NCI-H774 (cell line): ENCODE results near the gene CRB1.
A peak's percentile ranks its signal among the peaks of the same experiment; 100 is the strongest.

Source experiments
- DNase-seq: peaks from one replicate; lab custom pipeline; 2025; lab: John Stamatoyannopoulos, UW

The CRB1 gene

DNA sequence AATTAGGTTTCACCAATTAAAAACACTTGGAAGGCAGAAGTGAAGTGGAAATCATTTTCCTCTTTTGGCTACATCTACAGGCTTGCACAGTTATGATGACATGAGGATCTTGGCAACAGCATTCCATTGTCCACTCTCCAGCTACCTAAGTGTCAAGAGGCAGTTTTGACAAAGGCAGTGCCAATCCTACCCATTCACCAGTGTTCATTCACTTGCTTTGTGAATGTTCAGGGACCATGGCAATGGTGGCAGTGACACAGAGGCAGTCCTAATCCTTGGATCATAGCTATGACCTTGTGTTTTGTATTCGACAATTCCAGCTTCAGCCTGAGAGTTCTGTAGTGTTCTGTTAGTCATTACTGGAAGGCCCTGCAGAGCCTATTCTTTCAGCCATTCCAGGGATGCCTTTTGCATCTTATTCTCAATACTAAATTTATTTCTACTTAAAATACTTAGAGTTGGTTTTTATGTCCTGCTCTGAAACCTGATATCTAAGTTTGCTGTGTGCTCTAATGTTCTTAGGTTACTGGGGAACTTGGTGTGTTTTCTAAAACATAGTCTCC, 36.7 kb downstream of the CRB1 start:
- DNase-seq: no peak

DNA sequence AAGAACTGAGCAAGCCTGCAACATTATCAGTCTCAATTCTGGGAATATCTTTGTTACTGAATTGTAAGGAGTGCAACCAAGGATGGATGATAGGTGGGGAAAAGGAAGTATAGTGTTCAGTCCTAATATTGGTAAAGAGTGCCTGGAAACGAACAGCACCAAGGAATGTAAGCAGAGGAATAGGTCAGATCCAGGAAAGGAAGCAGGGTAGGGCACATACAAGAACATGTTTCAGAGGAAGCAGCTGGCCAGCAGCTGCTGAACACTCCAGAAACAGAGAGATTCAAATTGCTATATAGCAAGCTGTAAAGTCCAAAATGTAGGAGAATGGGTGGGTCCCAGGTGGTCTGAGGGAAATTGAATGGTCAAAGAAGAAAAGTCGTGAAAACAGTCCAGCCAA, 37.9 kb downstream of the CRB1 start:
- DNase-seq: peak; percentile 20

DNA sequence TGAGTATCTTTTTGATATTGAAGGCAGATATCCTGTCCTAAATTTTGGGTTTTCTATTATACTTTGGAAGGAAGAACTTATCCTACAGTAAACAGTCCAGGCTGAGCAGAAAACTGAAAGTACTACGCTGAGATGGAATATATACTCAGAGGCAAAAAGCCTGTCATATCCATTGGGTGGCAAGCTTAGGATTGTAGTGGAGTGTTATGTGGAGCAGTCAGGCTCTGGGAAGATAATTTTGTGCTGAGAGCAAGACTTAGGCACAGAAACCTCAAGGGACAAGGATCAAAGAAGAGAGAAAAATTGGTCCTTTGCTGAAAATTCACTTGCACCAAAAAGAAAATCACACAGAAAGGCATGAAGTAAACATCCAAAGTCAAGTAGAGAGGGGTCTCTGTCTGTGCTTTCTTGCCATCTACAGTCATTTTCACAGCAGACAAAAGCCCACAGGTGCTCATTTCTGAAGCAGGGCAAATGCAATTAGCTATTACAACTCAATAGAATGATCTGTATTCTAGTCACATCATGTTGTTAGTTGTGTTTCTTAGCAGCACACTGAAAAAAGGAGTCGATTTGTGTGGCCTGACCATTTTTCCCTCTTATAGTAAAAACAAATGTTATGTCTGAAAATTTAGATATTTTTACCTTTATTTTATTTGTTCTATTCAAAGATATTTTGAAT, 38.5 kb downstream of the CRB1 start:
- peak; percentile 56 for DNase-seq

DNA sequence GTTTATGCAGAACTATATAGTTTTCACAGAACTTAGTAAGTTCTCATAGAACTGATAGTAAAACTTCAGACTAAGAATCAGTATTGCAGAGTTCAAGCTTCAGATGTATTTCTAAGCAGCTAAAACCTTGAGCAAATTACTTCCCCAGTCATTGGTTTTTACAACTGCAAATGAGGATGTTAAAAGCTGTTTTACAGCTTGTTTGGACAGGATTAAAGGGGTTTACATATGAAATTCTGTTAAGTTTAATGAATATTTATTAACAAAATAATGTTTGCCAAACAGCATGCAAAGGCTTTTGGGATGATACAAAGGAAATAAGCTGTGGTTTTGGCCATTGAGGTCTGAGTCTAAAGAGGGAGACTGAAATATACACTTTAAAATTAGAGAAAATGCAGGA, 39.1 kb downstream of the CRB1 start:
- DNase-seq: no peak

DNA sequence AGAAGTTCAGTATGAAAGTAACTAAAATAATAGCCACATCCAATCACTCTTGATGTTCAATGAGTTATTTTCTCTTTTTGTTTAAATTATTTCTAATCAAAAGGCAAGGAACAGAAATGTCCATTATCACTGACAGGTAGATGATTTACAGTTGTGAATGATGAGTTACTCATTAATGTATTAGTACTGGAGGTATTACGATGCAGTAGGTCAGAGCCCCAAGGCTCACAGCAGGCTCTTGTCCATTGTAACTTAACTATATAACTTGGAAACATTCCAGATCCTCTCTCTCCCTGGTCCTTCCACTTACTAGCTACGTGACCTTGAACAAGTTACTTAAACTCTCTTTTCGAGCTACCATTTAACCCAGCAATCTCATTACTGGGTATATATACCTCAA, 39.5 kb downstream of the CRB1 start:
- DNase-seq: no peak

DNA sequence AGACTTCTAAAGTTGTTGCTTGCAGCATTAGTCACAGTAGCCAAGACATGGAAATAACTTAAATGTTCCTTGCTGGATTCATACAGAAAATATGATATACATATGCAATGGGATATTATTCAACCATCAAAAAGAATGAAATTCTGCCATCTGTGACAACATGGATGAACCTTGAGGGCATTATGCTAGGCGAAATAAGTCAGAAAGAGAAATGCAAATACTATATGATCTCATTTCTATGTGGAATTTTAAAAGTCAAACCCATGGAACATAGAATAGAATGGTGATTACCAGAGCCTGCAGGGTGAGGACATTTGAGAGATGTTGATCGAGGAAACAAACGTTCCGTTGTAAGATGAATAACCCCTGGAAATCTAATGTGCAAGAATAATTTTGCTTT, 43.0 kb downstream of the CRB1 start:
- no peak for DNase-seq

DNA sequence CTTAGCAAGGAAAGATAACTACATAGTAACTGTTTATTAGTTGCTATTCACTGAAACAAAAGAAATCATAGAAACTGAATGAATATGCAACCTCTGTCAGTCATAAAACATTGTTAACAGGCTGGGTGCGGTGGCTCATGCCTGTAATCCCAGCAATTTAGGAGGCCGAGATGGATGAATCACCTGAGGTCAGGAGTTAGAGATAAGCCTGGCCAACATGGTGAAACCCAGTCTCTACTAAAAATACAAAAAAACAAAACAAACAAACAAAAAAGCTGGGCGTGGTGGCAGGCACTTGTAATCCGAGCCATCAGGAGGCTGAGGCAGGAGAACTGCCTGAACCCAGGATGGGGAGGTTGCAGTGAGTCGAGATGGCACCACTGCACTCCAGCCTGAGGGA, 44.1 kb downstream of the CRB1 start:
- no peak for DNase-seq

DNA sequence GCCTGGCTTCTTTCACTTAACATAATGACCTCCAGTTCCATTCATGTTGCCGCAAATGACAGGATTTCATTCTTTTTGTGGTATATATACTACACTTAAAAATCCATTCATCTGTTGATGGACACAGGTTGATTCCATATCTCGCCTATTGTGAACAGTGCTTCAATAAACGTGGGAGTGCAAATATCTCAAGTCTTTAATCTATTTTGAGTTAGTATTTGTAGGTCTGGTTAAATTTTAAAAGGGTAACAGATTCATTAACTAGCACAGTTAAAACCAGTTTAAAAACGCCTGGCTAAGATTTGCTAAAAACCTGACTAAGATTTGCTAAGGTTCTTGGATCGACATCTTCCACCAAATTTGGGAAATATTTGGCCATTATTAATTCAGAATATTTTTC, 45.7 kb downstream of the CRB1 start:
- no peak for DNase-seq

DNA sequence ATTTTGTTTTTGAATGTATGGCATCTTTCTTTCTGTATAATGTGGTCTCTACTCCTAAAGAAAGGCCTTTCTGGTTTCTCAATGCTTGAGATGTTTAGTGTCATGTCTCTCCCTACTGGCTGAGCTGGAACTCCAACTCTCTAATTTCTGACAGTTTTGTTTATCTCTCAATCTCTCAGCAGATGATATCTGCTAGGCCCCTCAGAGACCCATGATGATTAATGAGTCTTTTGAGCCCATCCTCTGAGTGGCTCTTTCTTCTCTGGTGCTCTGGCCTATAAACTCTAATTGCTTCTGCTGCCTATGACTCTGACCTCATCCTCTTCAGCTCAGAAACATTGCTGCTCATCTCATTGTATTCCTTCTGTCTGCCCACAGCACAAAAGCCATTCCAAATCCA, 46.6 kb downstream of the CRB1 start:
- DNase-seq: no peak

DNA sequence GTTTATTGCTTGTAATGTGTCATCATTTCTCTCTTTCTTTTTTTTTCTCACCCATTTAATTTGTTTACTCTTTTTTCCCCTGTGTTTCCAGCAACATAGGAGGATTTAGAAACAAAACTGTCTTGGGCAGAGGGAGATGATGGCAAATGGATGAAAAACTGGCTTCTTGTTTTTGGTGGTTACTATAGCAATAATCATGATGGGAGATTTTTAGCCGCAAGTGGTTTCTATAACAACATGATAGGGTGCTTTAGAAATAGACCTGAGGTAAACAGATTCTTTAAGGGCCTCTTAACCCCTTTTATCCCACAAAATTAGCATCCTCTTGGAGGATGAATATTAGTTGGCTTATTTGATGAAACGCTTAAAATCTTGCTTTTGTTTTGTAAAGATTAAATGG, 51.6 kb downstream of the CRB1 start:
- no peak for DNase-seq

DNA sequence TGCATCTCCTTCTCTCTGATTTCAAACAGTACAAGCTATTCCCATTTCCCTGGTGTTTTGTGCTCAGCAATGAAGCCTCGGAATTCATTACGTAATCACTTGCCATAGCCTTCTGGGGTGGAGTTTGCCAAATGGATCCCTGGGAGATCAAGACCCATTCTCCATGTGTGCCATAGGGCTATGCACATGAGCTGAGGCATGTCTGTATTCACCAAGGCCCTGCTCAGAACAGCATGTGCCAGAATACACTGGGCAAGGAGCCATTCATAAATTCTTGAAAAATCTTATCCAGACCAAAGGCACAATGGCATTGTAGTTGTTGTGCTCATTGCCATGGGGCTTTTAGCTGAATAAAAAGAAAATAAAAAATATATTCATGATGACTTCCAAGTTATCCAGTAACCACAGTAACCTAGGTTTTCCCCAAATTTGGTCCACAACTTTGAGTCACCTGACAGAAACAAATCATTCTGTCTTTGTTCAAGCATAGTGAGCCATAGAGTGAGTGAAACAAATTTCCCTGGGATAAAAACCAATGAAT, 53.0 kb downstream of the CRB1 start:
- no peak for DNase-seq

DNA sequence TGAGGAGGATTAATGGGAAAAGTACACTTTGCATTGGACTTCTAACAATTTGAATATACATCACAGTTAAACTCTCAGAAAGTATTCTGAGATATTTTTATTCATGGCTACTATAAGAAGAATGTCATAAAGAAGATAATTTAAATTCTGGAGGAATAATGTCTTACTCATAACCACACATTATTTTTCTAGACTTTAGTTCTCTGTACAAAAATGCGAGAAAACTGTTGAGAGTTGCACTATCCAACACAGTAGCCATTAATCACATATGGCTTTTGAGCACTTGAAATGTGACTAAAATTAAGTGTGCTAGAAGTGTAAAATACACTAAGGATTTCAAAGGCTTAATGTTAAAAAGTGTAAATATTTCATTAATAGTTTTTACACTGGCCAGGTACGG, 53.8 kb downstream of the CRB1 start:
- DNase-seq: no peak

DNA sequence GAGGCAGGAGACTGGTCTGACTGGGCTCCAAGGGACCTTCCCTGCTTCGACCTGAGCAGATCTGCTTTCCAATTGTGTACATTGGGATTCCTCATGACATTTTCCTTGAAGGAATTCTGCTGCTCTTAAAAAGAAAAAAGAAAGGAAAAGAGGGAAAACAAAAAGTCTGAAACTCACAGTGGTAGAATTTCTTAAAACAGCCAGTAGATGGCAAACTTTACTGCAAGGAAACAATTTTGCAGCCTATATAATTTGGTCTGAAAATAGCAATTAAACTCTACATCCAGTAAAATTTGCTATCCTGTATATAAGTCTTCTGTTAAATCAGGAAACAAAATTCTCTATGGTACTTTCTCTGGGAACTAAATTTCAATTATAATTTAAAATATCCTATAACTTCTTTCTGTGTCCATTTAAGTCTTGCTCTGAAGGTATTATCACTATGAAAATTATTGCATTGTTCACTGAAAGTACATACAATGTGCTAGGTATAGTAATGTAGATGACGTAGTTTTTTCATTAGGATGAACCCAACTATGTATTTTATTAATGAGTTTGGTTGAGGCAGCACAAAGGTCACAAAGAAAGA, 59.8 kb downstream of the CRB1 start:
- DNase-seq: no peak

DNA sequence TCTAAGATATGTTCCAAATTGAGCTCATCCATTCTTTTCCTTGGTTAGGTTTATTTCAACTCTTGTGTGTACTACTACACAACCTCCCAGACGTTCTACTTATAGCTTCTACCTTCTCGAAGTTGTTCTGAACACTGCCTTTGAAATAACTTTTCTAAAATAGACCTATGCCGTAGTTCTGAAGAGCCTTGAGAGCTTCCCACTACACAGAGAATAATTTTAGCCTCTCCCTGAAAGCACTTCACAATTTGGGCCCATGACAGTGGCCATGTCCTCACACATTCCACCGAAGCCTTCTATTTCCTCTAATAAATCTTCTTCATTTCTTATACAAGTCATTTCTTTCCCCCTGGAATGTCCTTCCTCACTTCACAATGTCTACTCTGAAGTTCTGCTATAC, 62.2 kb downstream of the CRB1 start:
- no peak for DNase-seq

DNA sequence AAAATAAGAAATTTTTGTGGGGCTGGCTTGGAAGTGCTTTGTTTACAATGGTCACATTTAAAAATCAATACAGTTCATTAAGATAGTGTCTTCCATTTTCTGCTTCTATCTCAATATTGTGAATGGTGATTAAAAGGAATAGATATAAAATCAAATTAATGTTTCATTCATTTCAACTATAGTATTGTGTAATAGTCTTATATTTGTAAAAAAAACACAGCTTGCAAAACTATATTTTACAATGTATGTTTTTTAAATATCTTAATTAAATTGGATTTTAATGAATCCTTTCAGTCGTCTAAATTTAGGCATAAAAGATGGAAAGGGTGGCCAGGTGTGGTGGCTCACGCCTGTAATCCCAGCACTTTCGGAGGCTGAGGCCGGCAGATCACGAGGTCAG, 63.5 kb downstream of the CRB1 start:
- DNase-seq: no peak

DNA sequence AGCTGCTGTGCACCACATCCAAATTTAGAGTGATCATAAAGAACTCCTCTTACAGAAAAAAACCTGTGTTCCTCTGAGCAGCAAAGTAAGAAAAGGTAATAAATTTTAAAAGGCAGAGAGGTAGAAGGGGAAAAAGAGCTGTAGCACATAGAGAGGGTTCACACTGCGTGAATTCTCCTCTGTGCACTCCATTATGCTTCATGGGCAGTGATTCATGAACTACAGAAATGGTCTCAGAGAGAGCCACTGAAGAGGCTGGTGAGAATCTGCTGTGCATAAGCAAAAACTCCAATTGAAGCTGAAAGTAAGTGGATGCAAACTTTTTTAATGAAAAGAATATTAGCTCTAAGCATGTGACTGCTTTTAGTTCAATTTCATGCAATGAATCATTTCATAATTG, 65.0 kb downstream of the CRB1 start:
- DNase-seq: no peak

DNA sequence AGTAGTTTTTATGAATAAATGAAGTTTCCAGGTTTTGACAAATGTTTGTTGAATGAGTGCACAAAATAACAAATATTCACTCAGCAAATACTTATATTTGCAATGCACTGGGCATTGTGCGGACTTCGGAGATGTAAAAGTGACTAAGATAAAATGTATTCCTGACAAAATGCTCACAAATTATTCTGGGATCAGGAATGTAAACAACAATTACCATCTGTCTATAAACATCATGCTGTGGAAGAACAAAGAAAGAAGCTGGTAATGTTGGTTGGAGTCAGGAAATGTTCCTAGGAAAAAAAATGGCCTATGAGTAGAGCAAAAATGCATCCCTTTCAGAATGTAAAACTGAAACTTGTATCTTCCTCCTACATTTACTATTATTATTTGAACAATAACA, 68.5 kb downstream of the CRB1 start:
- no peak for DNase-seq

DNA sequence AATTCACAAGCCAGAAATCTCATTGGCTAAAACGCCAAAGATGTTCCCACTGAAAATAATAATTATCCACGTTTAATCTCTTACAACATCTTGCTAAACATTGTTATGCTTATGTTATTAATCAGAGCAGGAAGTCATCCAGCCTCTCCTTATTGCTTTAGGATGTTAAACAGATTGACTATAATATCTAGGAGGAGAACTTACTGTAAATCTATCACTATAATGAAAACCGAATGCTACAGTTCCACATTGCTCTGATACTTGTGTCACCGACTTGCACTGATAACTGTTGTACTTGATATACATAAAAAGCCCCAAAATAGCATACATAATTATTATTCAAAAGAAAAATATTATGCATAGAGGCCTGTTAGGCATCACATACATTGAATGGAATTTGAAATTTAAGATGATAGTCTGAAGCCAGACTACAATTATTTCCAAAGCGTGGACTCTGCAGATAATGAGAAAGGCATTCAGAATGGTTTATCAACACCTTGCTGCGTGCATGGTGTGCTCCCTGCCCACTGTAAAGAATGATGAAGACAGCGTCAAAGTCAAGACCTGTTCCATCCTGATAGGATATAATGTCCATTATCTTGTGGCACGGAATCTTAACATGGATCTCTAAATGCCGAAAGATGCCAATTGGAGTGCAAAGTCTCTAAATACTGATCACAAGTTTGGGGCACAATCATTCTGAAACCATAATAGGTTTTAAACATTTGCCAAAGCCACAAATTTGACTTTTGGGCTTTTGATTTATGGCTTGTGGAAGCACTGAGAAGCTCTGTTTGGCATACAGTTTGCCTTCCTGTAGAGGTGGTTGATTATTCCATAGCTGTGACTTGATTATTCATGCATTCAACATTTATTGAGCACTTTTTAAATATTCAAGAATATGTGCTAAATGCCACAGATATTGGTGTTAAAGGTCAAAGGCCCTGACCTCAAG, 71.3 kb downstream of the CRB1 start:
- DNase-seq: no peak

DNA sequence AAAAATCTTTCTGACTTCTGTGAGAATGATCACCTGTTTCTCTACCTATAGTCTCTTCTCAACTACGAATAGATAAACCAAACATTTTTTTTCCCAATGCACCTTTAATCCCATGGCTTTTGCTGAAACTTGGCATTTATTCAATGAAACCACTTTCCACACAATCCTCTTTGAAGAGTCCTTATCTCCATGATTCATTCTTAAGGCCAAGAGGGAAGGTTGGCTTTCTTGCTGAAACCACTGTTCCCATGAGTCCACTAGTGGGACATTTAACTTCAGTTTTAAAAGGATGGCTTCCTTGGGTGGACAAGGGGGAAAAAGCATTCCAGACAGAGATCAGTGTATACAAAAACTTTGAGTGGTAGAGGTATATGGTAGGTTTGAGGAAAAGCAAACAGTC, 73.6 kb downstream of the CRB1 start:
- no peak for DNase-seq

DNA sequence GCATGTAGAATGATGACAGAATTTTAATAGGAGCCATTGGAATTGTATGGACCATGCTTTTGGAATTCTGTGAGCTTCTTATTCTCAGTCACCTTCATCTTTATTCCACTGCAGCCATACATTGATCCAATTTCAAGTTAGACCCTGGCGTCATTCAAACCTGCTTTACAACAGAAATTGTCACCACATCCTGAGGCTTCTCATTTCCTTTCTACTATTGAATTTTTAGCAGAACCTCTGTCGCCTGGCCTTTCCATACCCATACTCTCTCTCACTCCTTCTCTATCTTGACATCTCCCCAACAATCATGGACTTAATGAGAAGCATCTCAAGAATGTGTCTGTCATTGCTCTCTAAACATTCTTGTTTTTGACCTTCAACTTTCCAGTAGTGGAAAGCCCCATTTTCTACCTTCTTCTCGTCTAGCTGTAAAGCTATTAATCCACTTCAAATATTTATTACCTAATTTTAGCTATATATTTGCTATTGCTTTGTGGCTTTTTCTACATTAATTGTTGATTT, 74.1 kb downstream of the CRB1 start:
- DNase-seq: no peak

DNA sequence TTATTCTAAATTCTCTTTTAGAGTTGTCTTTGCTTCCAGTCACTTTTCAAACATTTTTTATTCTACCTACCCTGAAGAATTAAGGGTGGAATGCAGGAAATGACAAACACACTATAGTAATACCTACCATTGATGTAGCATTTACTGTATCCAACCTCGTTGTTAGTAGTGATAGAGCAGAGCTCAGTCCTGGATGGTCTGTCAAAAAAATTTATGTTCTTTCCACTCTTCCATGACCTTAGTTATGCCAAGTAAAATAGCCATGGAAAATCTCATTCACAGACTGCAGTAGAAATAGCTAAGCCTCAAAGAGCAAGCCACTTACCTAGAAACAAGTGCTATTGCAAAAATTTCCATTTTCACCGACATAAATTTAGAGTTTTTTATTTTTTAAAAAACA, 74.6 kb downstream of the CRB1 start:
- DNase-seq: no peak

DNA sequence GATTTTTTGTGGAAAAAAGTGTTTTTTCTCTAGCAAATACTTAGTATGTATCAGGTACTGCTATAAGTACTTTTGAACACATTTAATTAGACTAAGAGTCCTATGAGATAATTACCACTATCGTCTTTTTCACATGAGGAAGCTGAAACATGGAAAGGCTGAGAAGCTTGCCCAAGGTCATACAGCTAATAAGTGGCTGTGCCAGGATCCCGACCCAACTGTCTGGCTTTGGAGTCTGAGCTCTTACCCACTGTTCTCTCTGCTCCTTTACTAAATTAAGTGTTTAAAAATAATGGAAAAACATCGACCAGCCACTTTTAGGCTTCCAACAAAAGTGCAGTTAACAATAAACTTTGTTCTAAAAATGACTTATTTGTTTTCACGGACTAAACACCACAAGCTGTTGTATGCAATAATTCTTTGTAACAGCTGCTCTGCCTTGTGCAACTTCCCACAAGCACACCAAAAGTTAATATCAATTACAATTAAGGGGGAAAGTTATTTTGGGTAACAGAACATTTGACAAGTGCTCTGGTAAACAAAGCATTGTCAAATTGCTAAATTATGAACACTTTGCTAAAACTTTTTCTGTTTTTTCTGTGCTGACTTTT, 75.7 kb downstream of the CRB1 start:
- no peak for DNase-seq
